GM19463 (cell line): ENCODE results near the gene IL17REL.

ENCODE experiments used
- ATAC-seq: cut with Tn5 transposase; IDR thresholded peaks from one replicate; pipeline ENCODE4 v1.9.1; 2021; ENCODE audit warnings: mild to moderate bottlenecking, moderate library complexity; ENCODE audit not compliant: unreplicated experiment

Gene IL17REL

GRCh38 chr22:50012211-50013181 is at the start of gene IL17REL:
IL17REL (minus strand) TSS chr22:50012765; CDS start chr22:50012646, 119 bp downstream.
- ATAC-seq = no peak

- ATAC-seq = no peak
These were observed 49.3 kb upstream of the IL17REL start for GRCh38 chr22:50061824-50062355.

DNA sequence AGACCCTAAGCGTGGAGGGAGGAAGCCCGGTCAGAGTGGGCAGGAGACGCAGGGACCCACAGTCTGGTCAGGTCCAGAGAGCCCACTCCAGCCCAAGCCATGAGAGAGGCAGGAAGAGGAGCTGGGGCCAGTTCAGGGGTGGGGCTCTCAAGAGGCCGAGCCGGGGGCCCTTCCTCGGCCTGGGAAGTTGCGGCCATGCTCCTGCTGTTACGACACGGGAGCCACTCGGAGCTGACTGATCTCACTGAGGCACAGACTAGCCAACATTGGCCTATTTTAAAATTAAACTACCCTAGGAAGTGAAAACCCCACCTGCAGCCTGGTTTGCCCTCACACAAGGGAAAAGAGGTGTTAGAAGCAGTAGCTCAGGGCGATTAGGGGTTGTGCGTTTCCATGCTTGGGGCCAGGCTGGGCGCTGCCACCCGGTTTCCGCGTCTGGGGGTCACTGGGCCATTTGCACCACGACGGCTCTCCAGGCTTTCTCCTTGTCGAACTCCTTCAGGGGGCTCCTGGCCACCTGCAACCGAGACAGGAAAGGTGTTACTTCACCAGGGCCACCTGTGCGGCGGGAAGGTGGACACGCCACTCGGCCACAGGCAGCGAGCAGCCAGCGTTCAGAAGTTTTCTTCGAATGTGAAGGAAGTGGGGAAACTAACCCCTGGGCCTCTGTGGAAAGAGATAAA is 48.7 kb upstream of the IL17REL start:
- ATAC-seq = no peak

- ATAC-seq = no peak
These were observed 48.0 kb upstream of the IL17REL start for GRCh38 chr22:50060441-50061140.

GRCh38 chr22:50059881-50060262 is 47.3 kb upstream of the IL17REL start:
- no peak for ATAC-seq

DNA sequence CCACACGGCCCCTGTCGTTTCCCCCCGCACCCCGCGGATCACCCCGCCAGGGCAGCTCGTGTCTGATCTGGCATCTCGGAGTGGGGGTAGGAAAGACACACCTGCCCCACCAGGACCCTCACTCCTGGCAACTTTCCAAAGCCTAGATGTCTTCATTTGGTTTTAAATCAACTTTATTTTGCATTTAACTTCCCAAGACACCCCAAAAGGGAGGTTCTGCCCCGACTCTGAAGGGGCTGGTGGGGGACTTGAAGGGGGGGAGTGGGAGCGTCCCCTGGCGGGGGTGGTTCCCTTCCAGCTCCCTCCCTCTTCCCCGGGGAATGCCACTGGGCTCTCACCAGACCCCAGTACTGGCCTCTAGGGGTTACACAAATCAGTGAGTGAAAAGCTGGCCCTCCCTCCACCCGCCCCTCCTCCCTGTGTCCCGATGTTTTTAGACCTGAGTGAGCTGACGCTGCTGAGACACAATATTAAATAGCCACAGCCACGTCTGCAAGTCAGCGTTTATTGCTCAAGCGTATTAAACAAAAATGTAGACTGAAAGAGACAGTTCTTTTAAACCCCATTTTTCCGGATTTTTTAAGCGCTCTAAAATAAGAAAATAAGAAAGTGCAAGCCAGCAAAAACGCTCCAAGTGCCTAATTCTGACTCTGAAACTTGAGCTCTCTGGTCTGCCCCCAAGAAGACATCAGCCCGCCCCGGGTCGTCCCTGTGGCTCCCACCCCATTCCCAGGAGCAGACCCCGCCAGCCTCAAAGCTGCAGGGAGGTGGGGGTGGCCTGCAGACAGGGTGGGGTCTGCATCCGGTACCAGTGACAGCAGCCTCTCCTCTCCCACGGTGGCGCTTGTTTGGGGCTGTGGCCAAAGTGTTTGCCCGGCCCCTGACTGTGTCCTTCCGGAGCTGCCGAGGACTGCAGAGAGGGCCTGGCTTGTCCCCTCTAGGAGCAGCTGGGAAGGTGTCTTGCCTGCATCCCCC is 46.6 kb upstream of the IL17REL start:
- no peak for ATAC-seq

DNA sequence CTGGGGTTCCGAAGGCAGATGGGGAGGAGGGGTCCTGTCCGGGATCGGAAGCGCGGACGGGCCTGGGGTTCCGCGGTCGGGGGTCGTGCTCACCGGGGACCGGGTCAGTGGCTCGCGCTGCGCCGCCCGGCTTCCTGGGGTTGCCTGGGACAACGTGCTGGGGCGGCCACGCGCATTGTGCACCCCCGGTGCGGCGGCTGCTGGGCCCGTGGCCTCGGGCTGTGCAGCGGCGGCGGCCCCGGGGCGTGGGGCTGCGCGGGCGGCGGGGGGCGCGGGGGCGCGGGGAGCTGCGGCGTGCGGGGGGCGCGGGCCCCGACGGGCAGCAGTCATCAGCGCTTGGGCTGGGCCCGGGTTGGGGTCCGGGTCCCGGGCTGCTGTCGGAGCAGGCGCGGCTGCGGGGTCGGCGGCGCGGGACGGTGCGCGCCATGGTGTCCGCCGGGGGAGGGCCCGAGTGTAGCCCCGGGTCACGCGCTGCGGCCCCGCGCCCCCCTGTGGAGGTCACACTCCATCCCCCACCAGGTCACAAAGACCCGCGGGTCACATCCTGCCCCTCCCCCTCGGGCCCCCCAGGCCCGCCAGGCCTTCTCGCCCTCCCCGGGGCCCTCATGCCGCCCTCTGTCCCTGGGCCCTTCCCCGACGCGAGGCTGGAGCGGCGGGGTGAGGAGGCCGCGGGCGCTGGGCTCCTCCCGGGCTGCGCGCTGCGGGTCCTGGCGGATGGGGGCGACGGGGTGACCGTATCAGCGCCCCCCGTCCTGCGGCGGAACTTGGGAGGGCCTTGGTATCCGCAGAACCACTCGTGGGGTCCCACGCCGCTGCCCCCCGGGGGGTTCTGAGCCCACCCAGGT is 45.7 kb upstream of the IL17REL start, which contains the start of gene TTLL8:
Gene TTLL8 (minus strand): TSS at position 238 of the 845 bp plus-strand sequence.
- ATAC-seq = no peak

DNA sequence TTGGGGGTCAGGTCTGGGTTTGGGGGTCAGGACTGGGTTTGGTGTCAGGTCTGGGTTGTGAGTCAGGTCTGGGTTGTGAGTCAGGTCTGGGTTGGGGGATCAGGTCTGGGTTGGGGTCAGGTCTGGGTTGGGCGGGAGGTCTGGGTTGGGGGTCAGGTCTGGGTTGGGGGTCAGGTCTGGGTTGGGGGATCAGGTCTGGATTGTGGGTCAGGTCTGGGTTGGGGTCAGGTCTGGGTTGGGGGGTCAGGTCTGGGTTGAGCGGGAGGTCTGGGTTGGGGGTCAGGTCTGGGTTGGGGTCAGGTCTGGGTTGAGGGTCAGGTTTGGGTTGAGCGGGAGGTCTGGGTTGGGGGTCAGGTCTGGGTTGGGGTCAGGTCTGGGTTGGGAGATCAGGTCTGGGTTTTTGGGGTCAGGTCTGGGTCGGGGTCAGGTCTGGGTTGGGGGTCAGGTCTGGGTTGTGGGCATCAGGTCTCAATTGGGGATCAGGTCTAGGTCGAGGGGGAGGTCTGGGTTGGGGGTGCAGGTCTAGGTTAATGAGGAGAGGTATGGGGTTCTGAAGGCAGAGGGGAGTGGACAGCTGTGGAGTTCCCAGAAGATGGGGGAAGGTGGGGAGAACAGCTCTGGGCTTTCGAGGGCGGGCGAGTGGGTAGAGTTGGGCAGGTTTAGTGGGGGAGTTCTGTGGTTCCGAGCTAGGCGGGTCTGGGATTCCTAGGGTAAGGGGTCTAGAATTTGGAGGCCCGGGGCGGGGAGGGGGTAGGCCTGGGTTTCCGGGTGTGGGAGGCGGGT is 44.9 kb upstream of the IL17REL start:
- ATAC-seq = no peak

GRCh38 chr22:50056214-50056972 is 43.8 kb upstream of the IL17REL start:
- ATAC-seq = no peak

- no peak for ATAC-seq
These were observed 41.3 kb upstream of the IL17REL start for GRCh38 chr22:50053861-50054260.

DNA sequence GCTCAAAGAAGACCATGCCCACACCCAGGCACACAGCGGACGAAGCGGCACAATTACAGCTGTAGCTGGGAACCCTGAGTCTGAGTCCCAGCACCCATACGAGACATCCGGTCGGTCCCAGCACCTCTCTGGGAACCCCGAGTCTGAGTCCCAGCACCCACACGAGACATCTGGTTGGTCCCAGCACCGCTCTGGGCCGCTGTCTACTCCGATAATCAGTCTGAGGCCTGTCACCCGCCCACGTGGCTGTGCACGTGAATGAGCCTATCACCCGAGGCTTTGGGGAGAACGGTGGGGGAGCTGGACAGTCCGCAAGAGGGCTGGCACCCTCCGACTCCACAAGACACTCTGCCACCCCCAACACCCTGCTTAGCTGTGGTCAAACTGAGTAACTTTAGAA is 39.4 kb upstream of the IL17REL start:
- ATAC-seq = no peak

- ATAC-seq = no peak
These were observed 37.0 kb upstream of the IL17REL start for GRCh38 chr22:50049299-50050195.

GRCh38 chr22:50048836-50049235 is 36.3 kb upstream of the IL17REL start:
- no peak for ATAC-seq

DNA sequence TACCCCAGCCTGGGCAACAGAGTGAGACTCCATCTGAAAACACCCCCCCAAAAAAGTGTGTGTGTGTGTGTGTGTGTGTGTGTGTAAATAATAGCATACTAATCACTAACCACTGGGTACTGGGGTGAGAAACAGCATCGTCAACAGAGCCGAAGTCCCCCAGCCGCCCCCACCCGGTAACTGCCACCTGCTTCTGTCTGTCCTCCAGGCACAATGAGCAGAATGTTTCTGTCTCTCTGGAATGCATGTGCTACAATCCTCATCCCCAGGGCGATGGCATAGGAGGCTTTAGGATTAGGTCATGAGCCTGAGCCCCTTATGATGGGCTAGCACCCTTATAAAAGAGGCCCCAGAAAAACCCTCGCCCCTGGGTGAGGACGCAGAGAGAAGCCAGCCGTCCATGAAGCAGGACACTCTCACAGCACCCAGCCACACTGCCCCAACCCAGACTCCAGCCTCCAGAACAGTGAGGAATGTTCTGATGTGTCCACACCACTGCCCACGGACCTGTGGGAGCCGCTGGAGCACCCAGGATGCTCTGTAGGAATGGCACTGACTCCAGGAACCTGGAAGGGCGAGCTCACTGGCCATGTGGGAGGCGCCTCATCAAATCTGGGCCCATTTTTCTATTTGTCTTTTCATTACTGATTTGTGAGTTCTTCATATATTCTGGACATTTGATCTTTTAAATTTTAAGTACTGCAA is 35.6 kb upstream of the IL17REL start:
- ATAC-seq = no peak

- no peak for ATAC-seq
These were observed 34.8 kb upstream of the IL17REL start for GRCh38 chr22:50047346-50047745.
